GM04504 (cell line): ENCODE measurements around the gene ASCL3.
A peak's percentile ranks its signal among the peaks of the same experiment; 100 is the strongest.
"Not testable (repeated sequence)": the region's sequence is repeated elsewhere in the genome, so short reads cannot be mapped to it uniquely, and the experiment has no call there.

Source experiments
- DNase-seq: peaks from one replicate; pipeline ENCODE4 v3.0.0-alpha.2; 2012; ENCODE audit warnings: low read depth

Gene ASCL3

GRCh38 chr11:8942518-8943066 is at the start of gene ASCL3:
Gene ASCL3, minus strand, starts transcription at chr11:8943016. Its CDS starts 4,855 bp downstream, at chr11:8938161.
- no peak for DNase-seq

GRCh38 chr11:8989453-8989852 is 46.6 kb upstream of the ASCL3 start:
- DNase-seq = no peak

- no peak for DNase-seq
Observed at GRCh38 chr11:8988329-8989234, 45.8 kb upstream of the ASCL3 start.

- no peak for DNase-seq
Observed at GRCh38 chr11:8987446-8987845, 44.6 kb upstream of the ASCL3 start.

GRCh38 chr11:8986772-8987171 is 44.0 kb upstream of the ASCL3 start:
- DNase-seq = not testable (repeated sequence)

- no peak for DNase-seq
Observed at GRCh38 chr11:8985462-8985861, 42.6 kb upstream of the ASCL3 start.

GRCh38 chr11:8983552-8983951 is 40.7 kb upstream of the ASCL3 start:
- no peak for DNase-seq

- no peak for DNase-seq
Observed at GRCh38 chr11:8980485-8980884, 37.7 kb upstream of the ASCL3 start.

- DNase-seq = not testable (repeated sequence)
Observed at GRCh38 chr11:8979365-8979764, 36.5 kb upstream of the ASCL3 start.

- DNase-seq = no peak
Observed at GRCh38 chr11:8973121-8973520, 30.3 kb upstream of the ASCL3 start.

GRCh38 chr11:8971924-8972316 is 29.1 kb upstream of the ASCL3 start:
- DNase-seq = no peak

GRCh38 chr11:8971196-8971923 is 28.5 kb upstream of the ASCL3 start:
- DNase-seq = no peak

GRCh38 chr11:8967184-8967583 is 24.4 kb upstream of the ASCL3 start:
- DNase-seq = no peak

GRCh38 chr11:8964324-8965320 is 21.8 kb upstream of the ASCL3 start, which contains the start of gene TMEM9B:
Gene TMEM9B, minus strand, starts transcription at chr11:8964442. Its CDS starts 129 bp downstream, at chr11:8964313.
- DNase-seq = peak; percentile 71

GRCh38 chr11:8963569-8964323 is 20.9 kb upstream of the ASCL3 start:
- DNase-seq = no peak

- DNase-seq = no peak
Observed at GRCh38 chr11:8962841-8963240, 20.0 kb upstream of the ASCL3 start.

GRCh38 chr11:8961401-8961800 is 18.6 kb upstream of the ASCL3 start:
- no peak for DNase-seq

- peak; percentile 64 for DNase-seq
Observed at GRCh38 chr11:8959546-8960166, 16.8 kb upstream of the ASCL3 start.

- DNase-seq = no peak
Observed at GRCh38 chr11:8956860-8957259, 14.0 kb upstream of the ASCL3 start.

GRCh38 chr11:8948886-8949285 is 6.1 kb upstream of the ASCL3 start:
- no peak for DNase-seq
